GM19351 (cell line): Measurements from ENCODE around the gene XPR1.
"Not testable (repeated sequence)": the region's sequence is repeated elsewhere in the genome, so short reads cannot be mapped to it uniquely, and the experiment has no call there.

Experiments used
- ATAC-seq: cut with Tn5 transposase; IDR thresholded peaks from one replicate; pipeline ENCODE4 v1.9.1; 2021; ENCODE audit warnings: mild to moderate bottlenecking, moderate library complexity; ENCODE audit not compliant: unreplicated experiment

Gene XPR1

DNA sequence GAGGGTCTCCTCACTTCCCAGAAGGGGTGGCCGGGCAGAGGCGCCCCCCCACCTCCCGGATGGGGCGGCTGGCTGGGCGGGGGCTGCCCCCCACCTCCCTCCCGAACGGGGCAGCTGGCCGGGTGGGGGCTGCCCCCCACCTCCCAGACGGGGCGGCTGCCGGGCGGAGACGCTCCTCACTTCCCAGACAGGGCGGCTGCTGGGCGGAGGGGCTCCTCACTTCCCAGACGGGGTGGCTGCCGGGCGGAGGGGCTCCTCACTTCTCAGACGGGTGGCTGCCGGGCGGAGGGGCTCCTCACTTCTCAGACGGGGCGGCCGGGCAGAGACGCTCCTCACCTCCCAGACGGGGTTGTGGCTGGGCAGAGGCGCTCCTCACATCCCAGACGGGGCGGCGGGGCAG is 78.9 kb downstream of the XPR1 start:
- not testable (repeated sequence) for ATAC-seq

DNA sequence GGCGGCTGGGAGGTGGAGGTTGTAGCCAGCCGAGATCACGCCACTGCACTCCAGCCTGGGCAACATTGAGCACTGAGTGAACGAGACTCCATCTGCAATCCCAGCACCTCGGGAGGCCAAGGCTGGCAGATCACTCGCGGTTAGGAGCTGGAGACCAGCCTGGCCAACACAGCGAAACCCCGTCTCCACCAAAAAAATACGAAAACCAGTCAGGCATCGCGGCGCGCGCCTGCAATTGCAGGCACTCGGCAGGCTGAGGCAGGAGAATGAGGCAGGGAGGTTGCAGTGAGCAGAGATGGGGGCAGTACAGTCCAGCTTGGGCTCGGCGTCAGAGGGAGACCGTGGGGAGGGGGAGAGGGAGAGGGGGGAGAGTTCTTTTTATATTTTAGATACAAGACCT is 79.4 kb downstream of the XPR1 start:
- ATAC-seq, result not testable (repeated sequence)

DNA sequence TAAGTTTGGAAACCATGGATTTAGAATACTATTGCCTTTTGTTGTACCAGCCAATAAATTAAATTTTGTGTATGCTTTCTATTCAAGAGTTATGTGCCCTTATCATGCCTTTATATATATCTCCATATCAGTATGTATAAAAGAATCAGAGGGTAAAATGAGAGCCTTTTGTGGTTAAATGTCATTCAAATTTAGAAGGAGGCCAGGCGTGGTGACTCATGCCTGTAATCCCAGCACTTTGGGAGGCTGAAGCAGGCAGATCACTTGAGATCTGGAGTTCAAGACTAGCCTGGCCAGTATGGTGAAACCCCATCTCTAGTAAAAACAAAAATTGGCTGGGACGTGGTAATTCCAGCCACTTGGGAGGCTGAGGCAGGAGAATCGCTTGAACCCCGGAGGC is 88.9 kb downstream of the XPR1 start:
- ATAC-seq, result no peak

DNA sequence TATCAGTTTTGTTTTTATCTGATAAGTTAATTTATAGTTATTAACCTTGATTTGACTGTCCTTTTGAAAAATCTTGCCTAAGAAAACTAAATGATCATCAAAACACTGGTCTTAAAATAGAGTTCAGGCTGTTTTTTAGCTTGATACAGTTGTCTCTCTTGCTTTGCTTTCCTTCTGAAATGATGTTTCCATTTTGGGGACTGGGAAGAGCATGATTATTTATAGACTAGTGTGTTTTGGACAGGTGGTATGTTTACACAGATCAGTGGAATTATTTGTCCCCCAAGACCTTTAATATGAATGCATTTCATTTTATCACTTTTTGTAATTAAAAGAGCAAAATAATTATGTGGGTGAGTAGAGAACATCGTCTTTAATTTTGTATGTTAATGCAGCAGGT is 90.8 kb downstream of the XPR1 start:
- no peak for ATAC-seq

DNA sequence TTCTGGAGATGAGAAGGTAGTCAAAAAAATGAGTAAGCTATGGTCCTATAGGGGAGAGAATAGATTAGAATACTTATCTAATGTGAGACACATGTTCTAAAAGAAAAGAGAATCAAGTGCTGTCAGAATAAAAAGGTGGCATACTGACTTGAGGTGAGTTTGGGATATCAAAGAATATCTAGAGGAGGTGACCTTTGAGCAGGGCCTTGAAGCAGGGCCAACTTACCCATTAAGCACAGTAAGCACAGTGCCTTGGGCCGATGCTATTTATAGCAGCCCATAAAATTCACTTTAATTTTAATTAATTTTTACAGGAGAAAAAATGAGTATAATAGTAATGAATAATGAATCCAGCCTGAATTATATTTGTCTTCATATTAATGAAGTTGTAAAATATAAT is 92.2 kb downstream of the XPR1 start:
- no peak for ATAC-seq

DNA sequence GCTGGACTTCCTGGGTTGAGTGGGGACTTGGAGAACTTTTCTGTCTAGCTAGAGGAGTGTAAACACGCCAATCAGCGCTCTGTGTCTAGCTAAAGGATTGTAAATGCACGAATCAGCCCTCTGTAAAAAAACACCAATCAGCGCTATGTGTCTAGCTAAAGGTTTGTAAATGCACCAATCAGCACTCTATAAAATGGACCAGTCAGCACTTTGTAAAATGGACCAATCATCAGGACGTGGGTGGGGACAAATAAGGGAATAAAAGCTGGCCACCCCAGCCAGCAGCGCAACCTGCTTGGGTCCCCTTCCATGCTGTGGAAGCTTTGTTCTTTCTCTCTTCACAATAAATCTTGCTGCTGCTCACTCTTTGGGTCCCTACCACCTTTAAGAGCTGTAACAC is 94.2 kb downstream of the XPR1 start:
- ATAC-seq, result not testable (repeated sequence)

DNA sequence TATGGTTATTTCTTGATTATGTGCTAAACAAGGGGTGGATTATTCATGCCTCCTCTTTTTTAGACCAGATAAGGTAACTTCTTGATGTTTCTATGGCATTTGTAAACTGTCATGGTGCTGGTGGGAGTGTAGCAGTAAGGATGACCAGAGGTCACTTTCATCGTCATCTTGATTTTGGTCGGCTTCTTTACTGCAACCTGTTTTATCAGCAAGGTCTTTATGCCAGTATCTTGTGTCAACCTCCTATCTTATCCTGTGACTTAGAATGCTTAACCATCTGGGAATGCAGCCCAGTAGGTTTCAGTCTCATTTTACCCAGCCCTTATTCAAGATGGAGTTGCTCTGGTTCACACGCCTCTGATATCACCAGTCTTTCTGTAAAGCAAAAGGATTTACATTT is 95.9 kb downstream of the XPR1 start:
- not testable (repeated sequence) for ATAC-seq

DNA sequence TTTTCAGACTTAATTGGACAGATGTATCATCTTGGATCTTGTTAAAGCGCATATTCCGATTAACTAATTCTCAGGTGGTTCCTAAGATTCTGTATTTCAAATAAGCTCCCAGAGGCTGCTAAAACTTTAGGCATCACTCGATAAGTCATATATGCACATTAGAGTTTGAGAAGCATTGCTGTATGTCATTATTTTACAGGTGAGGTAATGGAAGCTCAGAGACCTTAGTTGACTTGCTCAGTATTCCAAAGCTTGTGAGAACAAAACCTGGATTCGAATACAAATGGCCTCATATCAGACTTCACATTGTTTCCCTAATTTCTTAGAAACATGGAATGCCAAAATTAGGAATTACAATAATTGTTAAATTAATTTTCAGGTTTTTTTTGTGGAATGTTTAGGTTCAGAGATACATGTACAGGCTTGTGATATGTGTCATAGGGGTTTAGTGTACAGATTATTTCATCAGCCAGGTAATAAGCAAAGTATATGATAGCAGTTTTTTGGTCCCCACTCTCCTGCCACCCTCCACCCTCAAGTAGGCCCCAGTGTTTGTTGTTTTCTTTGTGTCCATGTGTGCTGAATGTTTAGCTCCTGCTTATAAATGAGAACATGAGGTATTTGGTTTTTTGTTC is 96.8 kb downstream of the XPR1 start:
- no peak for ATAC-seq

DNA sequence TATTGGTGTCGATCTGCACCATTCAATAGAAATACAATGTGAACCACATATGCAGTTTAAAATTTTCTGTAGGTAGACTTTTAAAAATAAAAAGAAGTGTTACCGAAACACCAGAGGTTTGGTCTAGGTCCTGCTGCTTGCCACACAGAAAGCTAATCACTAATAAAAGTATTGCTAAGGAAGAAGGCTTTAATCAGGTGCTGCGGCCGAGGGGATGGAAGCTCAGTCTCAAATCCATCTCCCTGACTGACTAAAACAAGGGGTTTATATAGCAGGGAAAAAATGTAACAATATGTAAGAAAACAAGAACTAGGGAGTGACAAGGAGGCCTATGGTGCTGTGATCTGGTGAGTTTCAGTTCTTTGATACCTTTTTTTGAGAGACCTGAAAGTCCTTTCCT is 99.3 kb downstream of the XPR1 start:
- no peak for ATAC-seq

DNA sequence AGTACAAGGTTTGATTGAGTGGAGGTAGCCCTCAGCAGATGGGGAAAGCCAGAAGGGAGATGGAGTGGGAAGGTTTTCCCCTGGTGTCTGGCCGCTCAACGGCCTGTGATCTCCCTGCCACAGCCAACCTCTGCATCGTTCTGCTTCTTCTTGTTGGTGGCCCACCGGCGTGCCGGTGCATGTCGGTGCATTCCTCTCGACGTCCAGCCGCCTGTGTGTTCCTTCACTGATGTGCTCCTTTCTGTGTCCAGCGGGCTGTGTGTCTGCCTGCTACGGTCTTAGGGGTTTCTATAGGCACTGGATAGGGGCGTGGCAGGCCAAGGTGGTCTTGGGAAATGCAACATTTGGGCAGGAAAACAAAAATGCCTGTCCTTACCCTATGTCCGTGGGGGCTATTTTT is 101.0 kb downstream of the XPR1 start:
- ATAC-seq, result no peak

DNA sequence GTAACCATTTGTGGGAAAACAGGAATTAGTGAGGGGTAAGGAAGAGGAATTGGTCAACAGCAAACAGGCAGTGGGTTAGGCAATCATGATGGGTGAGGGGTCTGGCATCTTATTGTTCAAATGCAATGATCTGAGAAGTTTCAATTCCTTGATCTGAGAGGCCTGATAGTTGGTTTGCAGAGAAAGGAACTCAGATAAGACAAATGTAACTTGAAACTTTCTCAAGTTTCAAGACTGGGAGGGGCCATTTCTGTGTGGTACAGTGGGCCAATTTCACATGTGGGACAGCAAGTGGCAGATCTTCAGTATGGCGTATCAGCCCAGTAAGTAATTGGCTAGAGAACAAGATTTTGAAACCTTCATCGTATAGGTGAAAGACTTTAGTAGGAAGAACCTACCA is 102.5 kb downstream of the XPR1 start:
- no peak for ATAC-seq

DNA sequence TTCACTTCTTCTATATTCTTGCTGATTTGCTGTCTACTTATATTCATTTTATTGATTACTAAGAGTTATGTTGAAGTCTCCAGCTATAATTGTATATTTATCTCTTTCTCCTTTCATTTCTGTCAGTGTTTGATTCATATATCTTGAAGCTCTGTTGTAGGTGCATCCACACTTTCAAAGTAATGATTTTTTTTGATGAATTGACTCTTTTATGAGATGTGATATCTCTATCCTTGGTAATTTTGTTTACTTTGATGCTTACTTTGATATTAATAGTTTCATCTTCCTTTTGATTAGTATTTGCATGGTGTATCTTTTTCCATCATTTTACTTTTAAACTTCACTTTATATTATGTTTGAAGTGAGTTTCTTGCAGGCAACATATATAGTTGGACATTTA is 110.8 kb downstream of the XPR1 start:
- no peak for ATAC-seq

DNA sequence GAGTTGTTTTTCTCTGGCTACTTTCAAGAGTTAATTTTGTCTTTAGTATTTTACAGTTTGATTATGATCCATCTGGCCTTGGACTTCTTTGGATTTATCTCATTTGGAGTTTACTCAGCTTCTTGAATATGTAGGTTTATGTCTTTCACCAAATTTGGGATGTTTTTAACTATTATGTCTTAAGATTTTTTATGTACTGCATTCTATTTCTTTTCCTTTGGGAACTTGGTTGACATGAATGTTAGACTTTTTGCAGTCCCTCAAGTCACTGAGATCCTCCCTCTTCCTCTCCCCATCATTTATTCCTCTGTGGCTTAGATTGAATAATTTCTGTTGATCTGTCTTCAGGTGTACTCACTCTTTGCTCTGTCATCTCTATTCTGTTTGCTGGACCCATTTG is 112.0 kb downstream of the XPR1 start:
- ATAC-seq, result no peak

DNA sequence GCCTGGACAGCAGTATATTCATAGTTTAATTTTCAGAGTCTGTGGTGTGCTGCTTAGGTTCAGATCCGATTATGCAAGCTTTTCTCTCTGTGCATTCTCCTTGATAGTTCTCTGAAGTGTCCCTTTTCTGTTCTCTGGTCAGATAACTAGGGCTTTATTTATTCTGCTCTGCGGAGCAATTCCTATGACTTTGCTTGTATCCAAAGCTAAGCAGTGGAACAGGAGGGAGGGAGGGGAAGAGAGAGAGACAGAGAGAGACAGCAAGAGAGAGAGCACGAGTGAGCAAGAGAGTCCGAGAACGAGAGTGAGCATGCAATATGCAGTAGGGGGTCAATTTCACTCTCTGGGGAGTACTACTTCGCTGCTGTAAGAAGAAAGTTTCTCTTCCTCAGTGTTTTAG is 113.3 kb downstream of the XPR1 start:
- ATAC-seq, result no peak

DNA sequence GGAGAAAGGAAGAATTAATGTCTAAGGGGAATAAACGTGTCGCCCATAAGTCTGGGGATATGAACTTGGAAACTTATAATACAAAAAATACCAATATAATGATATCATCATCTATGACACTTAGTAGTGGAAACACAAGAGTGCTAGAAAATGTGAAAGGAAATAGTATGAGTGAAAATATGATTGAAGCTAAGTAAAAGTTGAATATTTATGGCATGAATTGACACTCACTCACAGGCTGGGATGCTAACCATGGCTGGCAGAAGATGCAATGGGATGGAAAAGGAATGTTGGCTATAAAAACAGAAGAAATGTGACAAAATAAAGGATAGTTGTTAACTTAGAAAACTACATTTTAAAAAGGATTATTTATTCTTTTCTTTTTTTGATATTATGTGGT is 120.1 kb downstream of the XPR1 start:
- ATAC-seq, result no peak

DNA sequence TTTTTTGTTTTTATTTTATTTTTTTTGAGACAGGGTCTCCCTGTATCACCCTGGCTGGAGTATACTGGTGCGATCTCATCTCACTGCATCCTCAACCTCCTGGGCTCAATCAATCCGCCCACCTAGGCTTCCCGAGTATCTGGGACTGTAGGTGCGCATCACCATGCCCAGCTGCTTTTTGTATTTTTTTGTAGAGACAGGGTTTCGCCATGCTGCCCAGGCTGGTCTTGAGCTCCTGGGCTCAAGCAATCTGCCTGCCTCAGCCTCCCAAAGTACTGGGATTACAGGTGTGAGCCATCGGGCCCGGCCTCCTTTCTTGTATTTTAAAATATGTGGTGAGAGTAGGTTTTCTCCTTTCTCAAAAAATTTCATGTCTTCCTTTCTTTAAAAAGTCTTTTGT is 122.6 kb downstream of the XPR1 start:
- no peak for ATAC-seq

DNA sequence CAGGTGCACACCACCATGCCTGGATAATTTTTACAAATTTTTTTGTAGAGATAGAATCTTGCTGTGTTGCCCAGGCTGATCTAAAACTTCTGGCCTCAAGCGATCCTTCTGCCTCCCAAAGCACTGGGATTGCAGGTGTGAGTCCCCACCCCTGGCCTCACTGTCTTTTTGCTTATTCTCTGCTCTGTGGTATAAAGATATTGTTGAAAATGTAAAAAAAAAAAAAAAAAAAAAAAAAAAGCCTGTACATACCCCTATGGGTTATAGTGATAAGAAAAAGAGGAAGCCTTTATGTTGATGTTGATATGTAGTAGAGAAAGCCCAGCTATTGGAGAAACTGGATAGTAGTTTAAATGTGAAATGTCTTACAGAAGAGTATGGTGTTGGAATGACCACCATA is 125.8 kb downstream of the XPR1 start:
- no peak for ATAC-seq

DNA sequence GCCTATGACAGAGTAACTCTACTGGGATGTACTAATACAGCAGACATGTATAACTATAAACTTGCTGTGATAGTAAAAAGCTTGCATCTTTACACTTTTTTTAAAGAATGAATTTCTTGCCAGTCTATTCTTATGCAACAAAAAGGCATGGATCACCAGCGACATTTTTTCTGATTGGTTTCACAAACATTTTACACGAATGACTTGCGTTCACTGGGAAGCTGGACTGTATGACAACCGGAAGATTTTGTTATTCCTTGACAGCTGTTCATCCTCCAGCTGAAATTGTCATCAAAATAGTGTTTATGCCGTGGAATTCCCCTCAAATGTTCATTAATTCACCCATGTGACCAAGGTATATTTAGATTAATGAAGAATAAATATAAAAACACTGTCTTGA is 131.0 kb downstream of the XPR1 start:
- no peak for ATAC-seq

DNA sequence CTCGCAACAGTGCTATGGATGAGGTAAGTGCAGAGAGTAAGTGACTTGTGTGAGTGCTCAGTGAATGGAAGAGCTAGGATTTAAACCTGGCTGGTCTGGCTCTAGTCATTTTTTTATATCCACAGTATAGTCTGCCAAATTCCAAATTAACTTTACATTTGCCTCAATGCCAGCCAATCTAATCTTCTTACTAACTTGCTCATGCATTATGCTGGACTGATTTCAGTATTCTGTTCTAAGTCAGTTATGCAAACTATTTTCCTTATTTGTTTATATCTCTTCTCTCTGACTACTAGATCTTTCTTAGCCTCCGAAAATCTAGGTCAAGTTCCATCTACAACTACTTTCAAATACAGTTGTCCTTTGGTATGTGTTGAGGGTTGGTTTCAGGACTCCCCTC is 133.3 kb downstream of the XPR1 start:
- no peak for ATAC-seq

DNA sequence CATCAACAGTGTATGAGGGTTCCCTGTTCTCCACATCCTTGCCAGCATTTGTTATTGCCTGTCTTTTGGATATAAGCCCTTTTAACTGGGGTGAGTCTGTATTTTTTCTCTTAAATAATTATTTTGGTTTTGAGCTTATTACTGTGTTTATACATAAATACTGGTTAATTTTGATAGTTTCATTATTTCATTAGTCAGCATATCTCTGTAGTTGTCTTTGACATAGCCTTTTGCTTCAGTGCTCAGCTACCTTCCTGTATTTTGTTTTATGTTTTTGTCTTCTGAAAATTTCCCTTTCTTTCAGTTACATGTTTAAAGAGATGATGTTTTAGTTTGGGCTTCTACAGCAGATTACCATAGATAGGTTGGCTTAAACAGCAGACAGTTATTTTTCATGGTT is 138.1 kb downstream of the XPR1 start:
- ATAC-seq, result no peak

DNA sequence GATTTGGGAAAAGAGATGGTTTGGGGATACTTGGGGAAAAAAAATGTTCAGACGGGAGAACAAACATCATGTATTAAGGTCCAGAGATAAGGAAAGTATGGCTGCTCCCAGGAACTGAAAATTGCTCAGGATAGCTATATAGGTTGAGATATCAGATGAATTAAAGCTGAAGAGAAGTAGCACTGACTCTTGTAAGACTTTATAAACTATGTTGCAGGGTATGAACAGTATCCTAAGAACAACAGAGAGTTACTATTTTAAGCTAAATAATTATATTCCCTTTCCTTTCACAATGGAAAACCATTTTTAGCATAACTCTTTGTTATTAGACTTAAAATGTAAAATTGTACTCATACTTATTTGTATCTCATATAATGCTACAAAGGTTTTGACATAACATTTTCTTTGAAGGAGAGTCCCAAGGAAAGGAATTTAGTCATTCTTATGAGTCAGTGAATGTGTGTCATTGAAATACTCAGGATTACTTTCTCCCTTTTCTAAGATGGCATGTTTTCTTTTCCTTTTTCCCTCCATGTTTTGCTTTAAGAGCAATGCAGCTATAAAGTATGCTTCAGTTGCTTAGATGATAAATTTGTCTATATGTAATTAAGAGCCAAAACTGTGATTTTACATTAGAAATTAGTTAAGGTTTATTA is 141.5 kb downstream of the XPR1 start:
- no peak for ATAC-seq

DNA sequence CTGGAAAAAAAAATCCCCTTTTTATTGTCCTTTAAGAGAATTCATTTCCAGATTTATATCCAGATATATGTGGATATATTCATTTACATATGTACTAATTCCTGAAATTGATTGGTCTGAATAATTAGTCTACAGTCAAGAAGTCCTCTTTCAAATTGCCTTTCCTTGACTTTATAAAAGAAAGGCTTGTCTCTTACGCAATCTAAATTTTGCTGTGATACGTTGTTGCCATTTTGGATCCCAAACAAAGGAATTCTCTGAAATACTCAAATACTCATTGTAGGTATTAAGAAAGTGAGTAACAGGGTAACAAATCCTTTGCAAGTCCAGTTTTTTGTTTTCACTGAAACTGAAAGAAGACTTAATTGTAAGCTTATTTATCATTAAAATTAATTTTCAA is 144.0 kb downstream of the XPR1 start:
- no peak for ATAC-seq

DNA sequence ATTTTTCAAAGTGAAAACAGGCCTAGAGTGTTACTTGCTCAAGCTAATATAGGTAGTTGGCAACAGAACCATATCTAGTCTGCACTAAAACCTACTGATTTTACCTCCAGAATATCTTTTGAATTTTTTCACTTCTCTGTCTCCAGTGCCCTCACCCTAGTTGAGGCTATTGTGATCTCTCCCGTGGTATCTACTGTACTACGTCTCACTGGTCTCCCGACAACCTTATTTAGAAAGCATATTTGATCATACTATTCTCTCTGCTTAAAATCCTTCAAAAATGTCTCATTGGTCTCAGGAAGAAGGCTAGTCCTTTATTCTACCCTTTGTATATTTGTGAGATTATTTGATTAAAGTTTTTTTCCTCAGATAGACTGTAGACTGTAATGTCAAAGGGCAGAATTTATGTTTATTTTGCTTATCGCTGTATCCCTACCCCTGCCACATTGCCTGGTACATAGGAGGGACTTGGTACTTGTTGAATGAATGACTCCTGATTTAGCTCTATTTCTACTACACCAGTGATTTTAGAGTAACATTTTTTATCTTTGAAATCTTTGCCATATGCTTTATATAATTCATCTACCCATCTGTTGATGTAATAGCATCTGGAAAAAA is 145.4 kb downstream of the XPR1 start:
- no peak for ATAC-seq
